Panc1 (cell line): ENCODE results near the gene RALGAPB. TPM values are rescaled to one million over a fixed set of nuclear protein-coding genes. Genes with fewer than 3 reads are reported as not detected.

Experiments
- ATAC-seq: fragments of 200-7000 bp; cut with Tn5 transposase; 2 replicates; pipeline ENCODE4 v1.9.1; 2020; ENCODE audit warnings: mild to moderate bottlenecking, moderate library complexity
- BruUV-seq: library from RNA; stranded (reverse); fragments of 400-500 nt; replicated peaks from 2 replicates; lab custom pipeline; 2021; lab: Mats Ljungman, UMichigan
- CTCF ChIA-PET: fragments of 300-600 bp; sonication (Branson Sonifier 250); formaldehyde crosslinking; loops from one replicate; lab custom pipeline; 2022; ENCODE audit warnings: antibody characterized with exemption; lab: Charles Lee
- POLR2A ChIA-PET: fragments of 300-600 bp; sonication (Branson Sonifier 250); formaldehyde crosslinking; loops from one replicate; lab custom pipeline; 2022; ENCODE audit warnings: antibody characterized with exemption; lab: Charles Lee
- DNase-seq: peaks from one replicate; pipeline ENCODE4 v3.0.0-alpha.2; 2010; ENCODE audit warnings: low read depth, low spot score
- H3K27ac ChIP-seq: 2 replicates; pipeline ENCODE4 v1.5.1; 2011; ENCODE audit warnings: mild to moderate bottlenecking, low read length, inconsistent platforms
- H3K27me3 ChIP-seq: fragments of 200-500 bp; sonication (Bioruptor generic); 2 replicates; pipeline ENCODE4 v1.6.0; 2014; ENCODE audit warnings: low read length, inconsistent platforms; ENCODE audit not compliant: control insufficient read depth, insufficient read depth
- H3K36me3 ChIP-seq: fragments of 200-500 bp; sonication (Bioruptor generic); 2 replicates; pipeline ENCODE4 v1.5.1; 2014; ENCODE audit warnings: inconsistent platforms, mild to moderate bottlenecking, low read length, moderate library complexity; ENCODE audit not compliant: control insufficient read depth, insufficient read depth
- H3K4me1 ChIP-seq: 2 replicates; pipeline ENCODE4 v1.5.1; 2011; ENCODE audit warnings: inconsistent platforms, mild to moderate bottlenecking, low read length, moderate library complexity; ENCODE audit not compliant: control insufficient read depth, insufficient read depth
- H3K4me3 ChIP-seq, 2 experiments: 2 replicates each; pipeline ENCODE4 v1.5.1; 2011 to 2012; ENCODE audit warnings: low read depth in 2 of 2, low read length in 2 of 2, mild to moderate bottlenecking in 2 of 2, inconsistent platforms in 1 of 2, moderate library complexity in 1 of 2
- H3K9me3 ChIP-seq: fragments of 200-500 bp; sonication (Bioruptor generic); 2 replicates; pipeline ENCODE4 v1.5.1; 2014; ENCODE audit warnings: low read depth, mild to moderate bottlenecking, inconsistent platforms, low read length, moderate library complexity; ENCODE audit not compliant: control insufficient read depth, insufficient read depth
- CTCF ChIP-seq: fragments of 450-650 bp; IDR thresholded peaks from 2 replicates; pipeline ENCODE4 v1.5.1; 2017; ENCODE audit warnings: mild to moderate bottlenecking
- POLR2AphosphoS5 ChIP-seq: IDR thresholded peaks from 2 replicates; pipeline ENCODE4 v1.6.1; 2012; ENCODE audit warnings: mild to moderate bottlenecking, low read depth, low read length, moderate library complexity
- REST ChIP-seq, 2 experiments: IDR thresholded peaks; 2 replicates each; pipeline ENCODE4 v1.6.1; 2011 to 2012; ENCODE audit warnings: low read depth in 2 of 2, control low read depth in 1 of 2, low read length in 1 of 2, mild to moderate bottlenecking in 1 of 2, moderate library complexity in 1 of 2; ENCODE audit not compliant: insufficient read depth in 1 of 2
- SIN3A ChIP-seq: IDR thresholded peaks from 2 replicates; pipeline ENCODE4 v1.6.1; 2012; ENCODE audit warnings: low read depth, mild to moderate bottlenecking, low read length, moderate library complexity, borderline replicate concordance; ENCODE audit not compliant: insufficient read depth
- TCF7L2 ChIP-seq: IDR thresholded peaks from 2 replicates; pipeline ENCODE4 v1.6.1; 2011; ENCODE audit warnings: mild to moderate bottlenecking, low read depth, low read length, inconsistent platforms
- in situ Hi-C: cut with HindIII; loops from 2 replicates; pipeline ENCODE4 v1.10.0; 2016; ENCODE audit warnings: low sequenced_read_pairs, low pct_unique_long_range_greater_than_20kb
- intact Hi-C: fragments of 100-400 bp; cut with micrococcal nuclease; formaldehyde crosslinking; loops from one replicate; pipeline ENCODE4 v1.10.0; 2022; ENCODE audit not compliant: unreplicated experiment
- total RNA-seq: library from RNA; stranded (reverse); gene quantifications from one replicate; pipeline ENCODE4 v1.2.1, GENCODE V29; 2021; ENCODE audit not compliant: unreplicated experiment

RALGAPB gene
- total RNA-seq, 1 experiment from 2014 or later: 33.1 TPM

GRCh38 chr20:38520261-38520660, 47.6 kb downstream of the RALGAPB start:
- DNase-seq (no peak), ATAC-seq (no peak)
- intact Hi-C loops: no loop called here
- no peaks in the 10 kb centered on the region for H3K9me3 ChIP-seq
- H3K36me3 ChIP-seq: peaks cover 10% of the 10 kb centered on the region; the same call in 1 of the 2 replicates
- TF ChIP-seq TCF7L2 (no peak), POLR2AphosphoS5 (no peak), CTCF (no peak), SIN3A (no peak), REST (IDR thresholded peaks at IDR 0.05; ENCODE audit: insufficient read depth in 1 of 2, low read depth in 2 of 2, low read length in 1 of 2) (no peak)
- no TSS peak for BruUV-seq
- POLR2A ChIA-PET: no interaction called here
- in situ Hi-C loops: no loop called here
- no peaks in the 10 kb centered on the region for H3K4me1 ChIP-seq
- no peaks in the 10 kb centered on the region for H3K27me3 ChIP-seq
- CTCF ChIA-PET: interaction anchor here (0.6 kb wide), 1 partner anchor 50 kb away, joined by 4 read pairs; no protein-coding TSS in a partner anchor
- no peak overlapping the region for H3K4me3 ChIP-seq
- no peak overlapping the region for H3K27ac ChIP-seq

GRCh38 chr20:38523697-38524096, 51.1 kb downstream of the RALGAPB start:
- intact Hi-C loops (no loop called here), in situ Hi-C loops (no loop called here)
- DNase-seq: no peak
- ATAC-seq: no peak
- ChIA-PET POLR2A (no interaction called here), CTCF (no interaction called here)
- Histone ChIP-seq H3K4me1 (no peaks in the 10 kb centered on the region), H3K27ac (no peak overlapping the region), H3K4me3 (no peak overlapping the region), H3K9me3 (no peaks in the 10 kb centered on the region), H3K36me3 (peaks cover 3% of the 10 kb centered on the region; the same call in 1 of the 2 replicates), H3K27me3 (no peaks in the 10 kb centered on the region)
- BruUV-seq: no TSS peak
- no peak for TF ChIP-seq POLR2AphosphoS5
- TF ChIP-seq CTCF: no peak
- no peak for TF ChIP-seq TCF7L2
